ENCODE results near the gene ARHGEF11.

ARHGEF11 gene

DNA sequence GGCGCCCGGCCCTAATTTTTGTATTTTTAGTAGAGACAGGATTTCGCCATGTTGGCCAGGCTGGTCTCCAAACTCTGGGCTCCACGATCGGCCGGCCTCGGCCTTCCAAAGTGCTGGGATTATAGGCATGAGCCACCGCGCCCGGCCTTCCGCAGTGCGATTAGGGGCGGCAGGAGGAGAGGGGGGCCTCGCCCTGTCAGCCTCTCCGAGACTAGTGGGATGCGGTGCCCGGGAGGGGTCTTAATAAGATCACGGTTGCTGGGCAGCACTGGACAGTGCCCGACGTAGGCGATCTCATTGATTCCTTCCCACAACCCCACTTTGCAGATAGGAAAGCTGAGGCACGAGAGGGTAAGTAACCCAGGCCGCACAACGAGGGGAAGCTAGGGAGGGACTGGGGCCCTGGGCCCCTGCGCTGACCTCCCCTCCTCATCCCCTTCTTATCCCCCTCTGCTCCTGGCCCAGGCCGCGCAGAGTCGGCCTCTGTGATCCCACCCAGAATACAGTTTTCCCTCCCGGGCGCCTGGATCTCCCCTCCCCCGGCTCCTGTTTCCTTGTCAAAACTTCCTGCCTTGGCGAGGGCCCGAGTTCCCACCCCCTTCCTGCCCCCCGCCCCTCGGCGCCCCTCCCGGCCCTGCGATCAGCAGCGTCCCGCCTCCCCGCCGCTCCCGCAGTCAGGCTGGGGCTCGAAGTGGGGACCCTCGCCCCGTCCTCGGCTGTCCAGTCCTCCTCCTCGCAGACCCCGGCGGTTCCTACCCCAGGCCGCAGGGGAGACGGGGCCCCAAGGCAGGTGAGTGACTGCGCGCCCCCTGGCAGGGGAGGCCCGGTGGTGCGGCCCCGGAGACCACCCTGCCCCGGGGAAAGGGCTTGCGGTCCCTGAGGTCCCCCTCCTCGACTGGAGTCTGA is 152.2 kb downstream of the ARHGEF11 start, which contains the start of gene PEAR1:
TSS of gene PEAR1 (plus strand) at position 671 of the 906 bp plus-strand sequence. CDS start 10,209 bp downstream, outside the sequence.
- DNase-seq: no peak

GRCh38 chr1:156892190-156893047 is 153.1 kb downstream of the ARHGEF11 start:
- peak; percentile 68 to 80 (median 77) for DNase-seq

DNA sequence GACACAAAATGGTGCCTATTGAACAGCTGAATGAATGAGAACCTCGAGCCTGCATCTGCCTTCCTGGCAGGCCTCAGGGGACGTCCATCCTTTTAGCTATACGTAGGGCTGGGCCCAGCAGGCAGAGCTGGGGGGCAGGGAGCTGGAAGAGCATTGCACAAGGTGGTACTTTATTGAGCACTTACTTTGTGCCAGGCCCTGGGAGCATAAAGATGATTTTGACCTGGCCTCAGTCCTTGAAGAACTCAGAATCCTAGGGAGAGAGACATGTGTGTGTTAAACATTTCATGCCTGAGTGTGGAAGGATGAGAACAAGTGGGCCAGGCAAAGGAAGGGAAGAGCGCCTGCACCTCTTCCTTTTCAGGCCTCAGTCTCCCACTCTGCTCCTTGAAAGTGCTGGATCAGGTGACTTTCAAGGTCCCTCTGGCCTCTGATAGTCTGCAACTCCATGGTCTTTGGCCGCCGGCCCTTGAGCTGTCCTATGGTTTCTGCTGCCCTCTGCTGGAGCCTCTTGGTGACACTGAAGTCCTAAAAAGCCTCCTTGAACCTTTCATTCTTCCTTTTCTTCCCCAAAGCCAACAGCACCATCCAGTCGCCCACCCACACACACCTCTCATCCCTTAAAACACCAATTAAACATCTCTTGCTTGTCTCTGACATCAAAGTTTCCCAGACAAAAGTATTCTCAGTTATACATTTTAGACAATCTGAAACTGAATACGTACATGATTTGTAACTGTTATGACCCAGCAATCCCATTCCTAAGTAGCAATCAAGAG is 155.6 kb downstream of the ARHGEF11 start:
- DNase-seq: peak in 3 of 5 experiments; percentile 23 to 30 (median 29)

- DNase-seq: no peak
Measured at GRCh38 chr1:156887734-156888133, 157.8 kb downstream of the ARHGEF11 start.

DNA sequence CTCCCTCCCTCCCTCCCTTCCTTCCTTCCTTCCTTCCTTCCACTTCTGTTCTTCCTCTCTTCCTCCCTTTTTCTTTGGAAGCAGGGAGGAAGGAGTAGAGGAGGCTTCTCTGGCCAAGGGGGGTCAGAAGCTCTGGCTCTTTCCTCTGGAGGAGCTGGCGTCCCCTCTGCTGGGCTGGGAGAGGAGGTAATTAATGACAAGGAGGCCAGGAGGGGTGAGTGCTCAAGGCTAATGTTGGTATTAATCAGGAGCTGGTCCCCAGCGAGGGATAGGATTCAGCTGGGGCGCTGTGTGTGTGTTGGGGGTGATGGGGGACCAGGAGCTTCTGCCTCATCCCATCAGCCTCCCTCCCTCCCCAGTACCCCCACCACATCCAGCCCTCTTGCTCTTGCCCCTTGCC is 158.2 kb downstream of the ARHGEF11 start:
- no peak for DNase-seq

DNA sequence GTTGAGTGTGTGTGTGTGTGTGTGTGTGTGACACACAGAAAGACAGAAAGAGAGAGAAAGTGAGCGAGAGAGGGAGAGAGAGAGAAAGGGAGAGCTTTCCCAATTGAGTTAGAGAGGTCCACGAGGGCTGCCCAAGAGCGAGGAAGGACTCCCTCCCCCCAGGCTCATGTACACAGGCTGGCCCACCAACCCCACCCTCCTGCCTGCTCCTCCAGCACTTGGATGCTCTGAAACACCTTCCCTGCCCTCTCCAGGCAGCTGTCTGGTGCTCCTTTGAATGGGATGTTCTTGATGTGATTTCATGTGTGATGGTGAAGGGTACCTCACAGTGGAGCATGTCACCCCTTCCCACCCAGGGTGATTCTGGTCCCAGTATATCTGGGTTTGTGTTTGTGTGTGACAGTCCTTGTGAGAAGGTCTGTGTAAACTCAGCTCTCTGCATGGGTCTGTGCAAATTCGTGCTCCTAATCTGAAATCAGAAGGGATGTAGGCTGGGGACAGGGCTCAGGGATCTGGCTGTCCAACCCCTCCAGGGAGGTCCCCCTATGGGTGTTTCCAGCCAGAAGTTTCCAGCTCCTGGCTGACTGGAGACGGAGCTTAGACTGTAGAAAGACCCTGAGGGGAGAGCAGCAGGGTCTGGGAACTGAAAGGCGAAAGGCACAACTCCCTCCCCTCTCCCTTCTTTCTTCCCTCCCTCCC is 158.8 kb downstream of the ARHGEF11 start:
- no peak for DNase-seq

GRCh38 chr1:156885880-156886355 is 159.6 kb downstream of the ARHGEF11 start:
- DNase-seq: no peak

GRCh38 chr1:156885314-156885713 is 160.2 kb downstream of the ARHGEF11 start:
- DNase-seq: no peak
